HepG2 (cell line): ENCODE measurements around the gene TMEM39B. TPM values are rescaled to one million over a fixed set of nuclear protein-coding genes. Genes with fewer than 3 reads are reported as not detected.

ENCODE experiments used
- ATAC-seq: fragments of 200-7000 bp; cut with Tn5 transposase; 3 replicates; pipeline ENCODE4 v1.9.1; 2020; ENCODE audit warnings: mild to moderate bottlenecking, moderate library complexity
- BruUV-seq: library from RNA; stranded (reverse); fragments of 400-500 nt; replicated peaks from 2 replicates; lab custom pipeline; 2021; lab: Mats Ljungman, UMichigan
- CTCF ChIA-PET: fragments of 300-600 bp; formaldehyde crosslinking; extraction: SDS; loops from one replicate; lab custom pipeline; 2021; ENCODE audit warnings: low total read pairs, inconsistent platforms, low intra/inter-chr PET ratio; lab: Yijun Ruan, JAX
- POLR2A ChIA-PET: fragments of 350-600 bp; sonication (Branson Sonifier 250); formaldehyde crosslinking; loops from one replicate; lab custom pipeline; 2020; ENCODE audit warnings: antibody characterized with exemption, inconsistent platforms; lab: Yijun Ruan, JAX
- DNase-seq: peaks from one replicate; pipeline ENCODE4 v3.0.0-alpha.2; 2015; ENCODE audit warnings: low spot score
- FAIRE-seq: peaks from 3 replicates; lab custom pipeline; 2011; peaks lifted over from hg19 to GRCh38; lab: Jason Lieb, UNC
- H2AFZ ChIP-seq: one replicate; pipeline ENCODE4 v1.6.1; 2011; ENCODE audit warnings: low read length, inconsistent platforms
- H3K27ac ChIP-seq: fragments of 300-600 bp; 3 replicates; pipeline ENCODE4 v1.8.0; 2011; ENCODE audit warnings: mixed run types, mild to moderate bottlenecking, mixed read lengths, low read length, inconsistent platforms; ENCODE audit not compliant: insufficient read depth; ENCODE audit errors: extremely low read length
- H3K27me3 ChIP-seq, 2 experiments: fragments of 200-600 bp in 1 of 2; 2 replicates in 1 of 2; 3 replicates in 1 of 2; pipeline versions ENCODE4 v1.6.0 to v1.8.0; 2011; ENCODE audit warnings: low read length in 2 of 2, mild to moderate bottlenecking in 2 of 2, moderate library complexity in 2 of 2, inconsistent platforms in 1 of 2; ENCODE audit not compliant: insufficient read depth in 2 of 2, control insufficient read depth in 1 of 2
- H3K36me3 ChIP-seq, 2 experiments: fragments of 200-600 bp in 1 of 2; replicated peaks in 1 of 2; 2 replicates in 1 of 2; 3 replicates in 1 of 2; pipeline versions ENCODE4 v1.5.1 to v1.8.0; 2011; ENCODE audit warnings: low read length in 2 of 2, inconsistent platforms in 1 of 2; ENCODE audit not compliant: insufficient read depth in 2 of 2, control insufficient read depth in 1 of 2
- H3K4me1 ChIP-seq: 2 replicates; pipeline ENCODE4 v1.5.1; 2012; ENCODE audit warnings: low read length, inconsistent platforms; ENCODE audit not compliant: insufficient read depth
- H3K4me2 ChIP-seq: 2 replicates; pipeline ENCODE4 v1.6.0; 2011; ENCODE audit warnings: low read depth, low read length, inconsistent platforms
- H3K4me3 ChIP-seq, 3 experiments: fragments of 200-600 bp in 1 of 3; sonication (generic), shearing (Covaris generic) in 1 of 3; replicated peaks in 1 of 3; 2 replicates each; pipeline ENCODE4 v1.5.1; 2011 to 2016; ENCODE audit warnings: low read length in 3 of 3, inconsistent platforms in 2 of 3, low read depth in 2 of 3, mild to moderate bottlenecking in 2 of 3, control low read depth in 1 of 3, mixed read lengths in 1 of 3; ENCODE audit not compliant: insufficient read depth in 1 of 3
- H3K79me2 ChIP-seq: one replicate; pipeline ENCODE4 v1.6.1; 2011; ENCODE audit warnings: low read length, inconsistent platforms; ENCODE audit not compliant: insufficient read depth
- H3K9ac ChIP-seq: 2 replicates; pipeline ENCODE4 v1.6.0; 2011; ENCODE audit warnings: mild to moderate bottlenecking, low read depth, low read length, inconsistent platforms; ENCODE audit not compliant: insufficient read depth
- H3K9me3 ChIP-seq: 2 replicates; pipeline ENCODE4 v1.5.1; 2012; ENCODE audit warnings: mild to moderate bottlenecking, low read length
- H4K20me1 ChIP-seq: 2 replicates; pipeline ENCODE4 v1.6.0; 2011; ENCODE audit warnings: inconsistent platforms, mild to moderate bottlenecking, low read length, moderate library complexity; ENCODE audit not compliant: insufficient read depth
- MXD4 ChIP-seq: IDR thresholded peaks from 2 replicates; pipeline ENCODE4 v1.6.1; 2016; ENCODE audit warnings: mild to moderate bottlenecking, missing biosample characterization, missing genetic modification reagents
- NCOA2 ChIP-seq: sonication (generic); formaldehyde crosslinking; IDR thresholded peaks from 2 replicates; pipeline ENCODE4 v1.8.0; 2022; ENCODE audit warnings: inconsistent platforms
- RBM22 ChIP-seq: fragments of 200-400 bp; formaldehyde crosslinking; optimal IDR thresholded peaks from 2 replicates; pipeline ENCODE3; 2017; ENCODE audit warnings: mild to moderate bottlenecking, low read length, moderate library complexity
- WGBS: methylation state at CpG from one replicate; pipeline ENCODE4 v1.1.6; 2017; ENCODE audit warnings: low lambda C conversion rate; 5-methylcytosine and 5-hydroxymethylcytosine counted together
- in situ Hi-C: cut with HindIII; loops from 2 replicates; pipeline ENCODE4 v1.10.0; 2017; ENCODE audit warnings: low pct_unique_long_range_greater_than_20kb; ENCODE audit not compliant: extremely low pct_ligation_motif_present
- intact Hi-C: fragments of 100-400 bp; cut with micrococcal nuclease; formaldehyde crosslinking; loops from one replicate; pipeline ENCODE4 v1.10.0; 2022; ENCODE audit not compliant: unreplicated experiment
- polyA plus RNA-seq, 8 experiments: library from polyadenylated mRNA; depleted of rRNA in 3 of 8; stranded (reverse) in 7 of 8; unstranded in 1 of 8; fragments of >200 nt; fragmentation: Illumina TruSeq in 4 of 8; extraction: Trizol in 4 of 8; gene quantifications; 2 replicates each; pipeline versions ENCODE4 v1.2.1 to v1.2.3, GENCODE V29; 2011 to 2016; ENCODE audit warnings: low read depth in 4 of 8, missing spikeins in 1 of 8, mixed read lengths in 1 of 8; ENCODE audit not compliant: insufficient read depth in 1 of 8
- total RNA-seq, 5 experiments: library from RNA; depleted of rRNA; stranded (reverse); fragments of >200 nt; fragmentation: Illumina TruSeq; extraction: Trizol; gene quantifications; 2 replicates each; pipeline ENCODE4 v1.2.3, GENCODE V29; 2016; ENCODE audit warnings: low read depth in 1 of 5
- TF ChIP-seq, protein P1 (sequence below): sonication (generic); formaldehyde crosslinking; IDR thresholded peaks from 2 replicates; pipeline ENCODE4 v1.8.0; 2023; ENCODE audit warnings: mild to moderate bottlenecking, missing genetic modification reagents

Gene TMEM39B
- total and polyA plus RNA-seq, 2 of the 13 experiments (the other 11 are each of a cell fraction or from before 2014, with no cell fraction given): 4.9 to 10.4 TPM

DNA sequence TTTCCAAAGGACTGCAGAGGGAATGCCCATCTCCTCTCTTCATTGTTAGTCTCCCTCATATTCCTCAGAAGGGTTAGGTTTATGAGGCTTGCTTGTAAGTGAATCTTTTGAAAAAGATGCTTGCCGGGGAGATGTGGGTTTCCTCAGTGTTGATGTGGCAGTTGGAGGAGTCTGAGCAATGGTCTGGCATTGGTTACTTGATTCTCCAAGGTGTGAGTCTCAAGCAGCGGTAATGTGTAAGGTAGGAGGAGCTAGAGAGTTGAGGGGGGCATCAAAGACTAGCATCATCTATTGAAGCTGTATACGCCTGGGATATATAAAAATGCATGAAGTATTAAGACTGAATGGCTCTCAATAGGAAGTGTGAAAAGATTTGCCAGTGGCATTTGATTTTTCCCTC is 37.6 kb upstream of the TMEM39B start:
- H2AFZ ChIP-seq: no peak overlapping the region
- intact Hi-C loops (no loop called here), in situ Hi-C loops (no loop called here)
- no TSS peak for BruUV-seq
- peaks cover 13% of the 10 kb centered on the region; the same call in 1 of the 2 replicates for H4K20me1 ChIP-seq
- H3K79me2 ChIP-seq: peaks cover 55% of the 10 kb centered on the region
- H3K4me1 ChIP-seq: no peaks in the 10 kb centered on the region
- ChIA-PET CTCF (no interaction called here), POLR2A (interaction anchor here (1.0 kb wide), 1 partner anchor 19 kb away, joined by 4 read pairs; no protein-coding TSS in a partner anchor)
- DNase-seq (no peak), FAIRE-seq (no peak), ATAC-seq (no peak)
- H3K27ac ChIP-seq: no peak overlapping the region
- H3K4me3 ChIP-seq: no peak overlapping the region
- H3K9me3 ChIP-seq: no peaks in the 10 kb centered on the region
- no peak overlapping the region for H3K9ac ChIP-seq
- H3K36me3 ChIP-seq: peaks cover 33 to 91% of the 10 kb centered on the region in 2 experiments
- H3K4me2 ChIP-seq: no peak overlapping the region
- TF ChIP-seq RBM22: peak; percentile 52
- TF ChIP-seq, protein P1, sequence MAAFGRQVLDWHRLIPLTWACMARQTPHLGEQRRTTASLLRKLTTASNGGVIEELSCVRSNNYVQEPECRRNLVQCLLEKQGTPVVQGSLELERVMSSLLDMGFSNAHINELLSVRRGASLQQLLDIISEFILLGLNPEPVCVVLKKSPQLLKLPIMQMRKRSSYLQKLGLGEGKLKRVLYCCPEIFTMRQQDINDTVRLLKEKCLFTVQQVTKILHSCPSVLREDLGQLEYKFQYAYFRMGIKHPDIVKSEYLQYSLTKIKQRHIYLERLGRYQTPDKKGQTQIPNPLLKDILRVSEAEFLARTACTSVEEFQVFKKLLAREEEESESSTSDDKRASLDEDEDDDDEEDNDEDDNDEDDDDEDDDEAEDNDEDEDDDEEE: no peak
- TF ChIP-seq MXD4 (CRISPR knock-in tag): no peak
- no peaks in the 10 kb centered on the region for H3K27me3 ChIP-seq
- WGBS: 98% methylated on average over 3 of the region's 3 CpGs

DNA sequence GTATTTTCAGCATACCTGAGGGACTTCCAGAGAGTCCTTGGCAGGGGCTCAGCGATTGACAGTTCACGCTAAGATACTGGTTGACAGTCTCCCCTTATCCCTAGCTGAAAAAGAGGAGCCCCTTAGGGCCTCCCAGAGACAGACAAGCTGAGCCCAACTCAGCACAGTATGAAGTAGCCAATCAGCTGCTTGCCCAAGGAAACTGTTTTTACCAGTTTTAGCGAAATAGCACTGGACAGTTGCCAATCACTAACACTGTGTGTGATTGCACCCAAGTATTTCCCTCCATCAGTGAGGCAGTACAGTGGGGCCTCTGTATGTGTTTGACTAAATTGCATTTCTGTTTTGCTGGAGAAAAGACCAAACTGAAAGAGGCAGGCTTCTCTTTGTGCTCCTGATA is 32.0 kb upstream of the TMEM39B start:
- ATAC-seq (no peak), FAIRE-seq (no peak), DNase-seq (no peak)
- no peaks in the 10 kb centered on the region for H3K9me3 ChIP-seq
- no peak overlapping the region for H2AFZ ChIP-seq
- no peak for TF ChIP-seq NCOA2 (CRISPR knock-in tag)
- no peak overlapping the region for H3K4me2 ChIP-seq
- peaks cover 39 to 64% of the 10 kb centered on the region in 2 experiments for H3K36me3 ChIP-seq
- H3K9ac ChIP-seq: no peak overlapping the region
- H4K20me1 ChIP-seq: 0 out of 2 replicates have a peak, but pooled peaks cover 6% of the 10 kb centered on the region
- H3K79me2 ChIP-seq: peaks cover 9% of the 10 kb centered on the region
- 100% methylated on average over 3 of the region's 3 CpGs for WGBS
- H3K4me1 ChIP-seq: no peaks in the 10 kb centered on the region
- no peak overlapping the region for H3K4me3 ChIP-seq
- in situ Hi-C loops: no loop called here
- no peak overlapping the region for H3K27ac ChIP-seq
- no peaks in the 10 kb centered on the region for H3K27me3 ChIP-seq
- intact Hi-C loops: no loop called here
- POLR2A ChIA-PET: interaction anchor here (0.6 to 0.8 kb wide), 2 partner anchors 21 to 27 kb away, joined by 3 to 4 read pairs; partner anchors contain the start of gene KHDRBS1
- CTCF ChIA-PET: no interaction called here
- no TSS peak for BruUV-seq
